Testis (tissue), 2 donors: ENCODE results near the gene PSMG4.

Experiments used
- POLR2A ChIP-seq: fragments of 450-650 bp; IDR thresholded peaks from one replicate; pipeline ENCODE4 v1.6.1; 2017; ENCODE audit warnings: antibody characterized with exemption, mild to moderate bottlenecking, moderate library complexity
- TF ChIP-seq, protein P1 (sequence below), 3 experiments: fragments of 450-650 bp in 2 of 3; fragments of 200-600 bp in 1 of 3; sonication (generic) in 1 of 3; IDR thresholded peaks; one replicate each; pipeline ENCODE4 v1.5.1; 2016 to 2019; ENCODE audit warnings: antibody characterized with exemption in 3 of 3, mild to moderate bottlenecking in 2 of 3, moderate library complexity in 1 of 3

- TF ChIP-seq, protein P1, sequence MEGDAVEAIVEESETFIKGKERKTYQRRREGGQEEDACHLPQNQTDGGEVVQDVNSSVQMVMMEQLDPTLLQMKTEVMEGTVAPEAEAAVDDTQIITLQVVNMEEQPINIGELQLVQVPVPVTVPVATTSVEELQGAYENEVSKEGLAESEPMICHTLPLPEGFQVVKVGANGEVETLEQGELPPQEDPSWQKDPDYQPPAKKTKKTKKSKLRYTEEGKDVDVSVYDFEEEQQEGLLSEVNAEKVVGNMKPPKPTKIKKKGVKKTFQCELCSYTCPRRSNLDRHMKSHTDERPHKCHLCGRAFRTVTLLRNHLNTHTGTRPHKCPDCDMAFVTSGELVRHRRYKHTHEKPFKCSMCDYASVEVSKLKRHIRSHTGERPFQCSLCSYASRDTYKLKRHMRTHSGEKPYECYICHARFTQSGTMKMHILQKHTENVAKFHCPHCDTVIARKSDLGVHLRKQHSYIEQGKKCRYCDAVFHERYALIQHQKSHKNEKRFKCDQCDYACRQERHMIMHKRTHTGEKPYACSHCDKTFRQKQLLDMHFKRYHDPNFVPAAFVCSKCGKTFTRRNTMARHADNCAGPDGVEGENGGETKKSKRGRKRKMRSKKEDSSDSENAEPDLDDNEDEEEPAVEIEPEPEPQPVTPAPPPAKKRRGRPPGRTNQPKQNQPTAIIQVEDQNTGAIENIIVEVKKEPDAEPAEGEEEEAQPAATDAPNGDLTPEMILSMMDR (IDR thresholded peaks at IDR 0.05), result no peak
- TF ChIP-seq POLR2A, result no peak
Observed at GRCh38 chr6:3222506-3223038, 36.2 kb upstream of the PSMG4 start.
